ENCODE results near the gene VBP1. TPM values are rescaled to one million over a fixed set of nuclear protein-coding genes. Genes with fewer than 3 reads are reported as not detected.
A peak's percentile ranks its signal among the peaks of the same experiment; 100 is the strongest.

Gene VBP1
- total RNA-seq, result 72.4 and 76.9 TPM in 2 replicates
- long read RNA-seq, transcript VBP1-201 (6 exons, 1,686 nt), result major isoform, 477 of 509 reads
- long read RNA-seq, partial matches to known transcripts, result 2 of 509 reads
- long read RNA-seq, other reads (novel, unspliced or antisense), result 30 of 509 reads

DNA sequence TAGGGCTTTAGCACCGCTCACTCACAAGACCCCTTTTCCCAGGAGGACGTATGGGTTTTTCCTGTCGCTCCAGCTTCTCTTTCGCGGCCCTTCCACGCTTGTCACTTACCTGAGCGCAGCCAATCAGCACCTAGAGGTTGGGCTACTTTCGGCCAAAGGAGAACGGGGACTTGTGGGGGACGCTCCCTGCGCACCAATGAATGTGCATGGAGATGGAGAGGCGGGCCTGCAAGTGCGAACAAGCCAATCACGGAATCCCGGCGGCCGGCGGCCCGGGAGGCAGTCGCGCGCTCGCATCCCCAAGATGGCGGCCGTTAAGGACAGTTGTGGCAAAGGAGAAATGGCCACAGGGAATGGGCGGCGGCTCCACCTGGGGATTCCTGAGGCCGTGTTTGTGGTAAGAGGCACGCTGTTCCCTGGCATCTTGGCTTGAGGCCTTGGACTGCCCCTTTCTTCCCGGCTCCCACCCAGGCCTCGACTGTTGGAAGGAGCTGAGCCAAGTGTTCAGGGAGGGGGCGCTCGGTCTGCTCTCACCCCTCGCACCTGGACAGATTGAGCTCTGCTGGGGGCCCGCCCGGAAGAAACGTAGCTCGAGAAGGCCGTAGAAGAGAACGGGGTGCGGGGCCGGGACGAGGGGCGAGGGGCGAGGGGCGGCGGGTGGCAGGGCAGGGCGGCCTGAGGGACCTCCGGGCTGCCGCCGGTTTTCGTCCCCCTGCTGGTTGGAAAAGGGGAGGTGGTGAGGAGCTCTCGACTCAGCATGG is at the start of gene VBP1:
VBP1 (plus strand) TSS at position 282 of the 761 bp plus-strand sequence; CDS start at position 305, 23 bp downstream.
- peak within 1 kb of the TSS; percentile 95 for H3K27ac Mint-ChIP-seq (ENCODE audit: unreplicated experiment)
- no peaks in the 10 kb centered on the region for H3K9me3 Mint-ChIP-seq
- TF ChIP-seq, protein P1, sequence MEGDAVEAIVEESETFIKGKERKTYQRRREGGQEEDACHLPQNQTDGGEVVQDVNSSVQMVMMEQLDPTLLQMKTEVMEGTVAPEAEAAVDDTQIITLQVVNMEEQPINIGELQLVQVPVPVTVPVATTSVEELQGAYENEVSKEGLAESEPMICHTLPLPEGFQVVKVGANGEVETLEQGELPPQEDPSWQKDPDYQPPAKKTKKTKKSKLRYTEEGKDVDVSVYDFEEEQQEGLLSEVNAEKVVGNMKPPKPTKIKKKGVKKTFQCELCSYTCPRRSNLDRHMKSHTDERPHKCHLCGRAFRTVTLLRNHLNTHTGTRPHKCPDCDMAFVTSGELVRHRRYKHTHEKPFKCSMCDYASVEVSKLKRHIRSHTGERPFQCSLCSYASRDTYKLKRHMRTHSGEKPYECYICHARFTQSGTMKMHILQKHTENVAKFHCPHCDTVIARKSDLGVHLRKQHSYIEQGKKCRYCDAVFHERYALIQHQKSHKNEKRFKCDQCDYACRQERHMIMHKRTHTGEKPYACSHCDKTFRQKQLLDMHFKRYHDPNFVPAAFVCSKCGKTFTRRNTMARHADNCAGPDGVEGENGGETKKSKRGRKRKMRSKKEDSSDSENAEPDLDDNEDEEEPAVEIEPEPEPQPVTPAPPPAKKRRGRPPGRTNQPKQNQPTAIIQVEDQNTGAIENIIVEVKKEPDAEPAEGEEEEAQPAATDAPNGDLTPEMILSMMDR (conservative IDR thresholded peaks at IDR 0.05), result peak; percentile 66
- peak; percentile 66 for DNase-seq (ENCODE audit: low read depth, low spot score)
- H3K27me3 Mint-ChIP-seq (ENCODE audit: low read depth), result no peaks in the 10 kb centered on the region
- H3K36me3 Mint-ChIP-seq (ENCODE audit: low read depth), result peaks cover under 1% of the 10 kb centered on the region
- H3K4me3 Mint-ChIP-seq, result peak within 1 kb of the TSS; percentile 90
- peaks cover 15% of the 10 kb centered on the region for H3K4me1 Mint-ChIP-seq

DNA sequence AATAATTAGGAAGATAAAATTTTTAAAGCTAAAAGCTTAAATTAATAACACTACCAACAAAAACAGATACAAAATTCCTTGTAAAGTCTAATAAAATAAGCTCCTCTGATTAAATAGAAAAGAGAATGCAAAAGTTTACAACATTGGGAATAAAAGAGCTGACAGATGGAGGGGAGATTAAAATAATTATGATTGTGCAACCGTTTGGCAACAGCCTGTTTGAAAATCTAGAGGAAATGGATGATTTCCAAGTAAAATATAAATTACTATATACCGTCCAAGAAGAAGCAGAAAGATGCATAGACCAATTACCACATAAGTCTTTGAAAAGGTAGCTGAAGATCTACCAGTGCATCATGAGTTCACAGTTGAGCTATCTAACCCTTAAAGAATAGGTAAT is 46.4 kb upstream of the VBP1 start:
- TF ChIP-seq, protein P1 (conservative IDR thresholded peaks at IDR 0.05), result no peak
- Mint-ChIP-seq H3K27me3 (ENCODE audit: low read depth) (no peaks in the 10 kb centered on the region), H3K4me3 (no peak overlapping the region), H3K36me3 (ENCODE audit: low read depth) (no peaks in the 10 kb centered on the region), H3K4me1 (no peaks in the 10 kb centered on the region), H3K9me3 (peaks cover 7% of the 10 kb centered on the region), H3K27ac (ENCODE audit: unreplicated experiment) (no peak overlapping the region)
- no peak for DNase-seq (ENCODE audit: low read depth, low spot score)

DNA sequence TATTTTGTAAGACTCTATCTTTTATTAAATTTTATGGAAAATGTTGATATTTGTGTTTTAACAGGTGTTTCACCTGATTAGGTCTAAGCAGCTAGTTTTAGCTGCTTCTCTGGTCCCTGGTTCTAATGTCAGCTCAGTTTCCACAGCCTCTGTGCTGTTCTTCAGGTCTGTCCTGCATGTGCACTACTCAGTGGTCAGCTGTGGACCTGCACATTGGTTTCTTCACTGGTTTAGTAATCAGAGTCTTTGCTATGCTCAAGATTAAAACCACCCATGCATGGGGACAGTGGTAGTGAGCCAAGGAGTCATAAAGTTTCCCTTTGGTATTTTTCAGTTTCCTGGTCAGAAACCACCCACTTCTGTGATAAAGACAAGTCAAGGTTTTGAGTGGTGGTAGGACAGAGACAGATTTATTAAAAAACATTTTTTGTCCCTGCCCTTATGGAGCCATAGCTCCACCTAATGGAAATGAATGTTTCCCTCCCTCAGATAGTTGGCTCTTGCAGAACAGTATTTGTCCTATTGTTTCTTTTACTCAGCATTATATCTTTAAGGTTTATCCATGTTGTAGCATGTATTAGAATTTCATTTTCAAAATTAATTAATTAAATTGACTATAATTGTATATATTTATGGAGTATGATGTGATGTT is 36.8 kb upstream of the VBP1 start:
- Mint-ChIP-seq H3K27ac (ENCODE audit: unreplicated experiment) (no peak overlapping the region), H3K4me1 (no peaks in the 10 kb centered on the region), H3K9me3 (peaks cover 3% of the 10 kb centered on the region), H3K27me3 (ENCODE audit: low read depth) (no peaks in the 10 kb centered on the region), H3K4me3 (no peak overlapping the region), H3K36me3 (ENCODE audit: low read depth) (no peaks in the 10 kb centered on the region)
- no peak for DNase-seq (ENCODE audit: low read depth, low spot score)
- TF ChIP-seq, protein P1 (conservative IDR thresholded peaks at IDR 0.05), result no peak

- H3K36me3 Mint-ChIP-seq (ENCODE audit: low read depth), result peaks cover 5% of the 10 kb centered on the region
- DNase-seq (ENCODE audit: low read depth, low spot score), result no peak
- no peak overlapping the region for H3K27ac Mint-ChIP-seq (ENCODE audit: unreplicated experiment)
- no peaks in the 10 kb centered on the region for H3K4me1 Mint-ChIP-seq
- H3K9me3 Mint-ChIP-seq, result peaks cover 20% of the 10 kb centered on the region
- no peak overlapping the region for H3K4me3 Mint-ChIP-seq
- peaks cover 9% of the 10 kb centered on the region for H3K27me3 Mint-ChIP-seq (ENCODE audit: low read depth)
- TF ChIP-seq, protein P1 (conservative IDR thresholded peaks at IDR 0.05), result no peak
Observed at GRCh38 chrX:155188786-155189185, 27.5 kb upstream of the VBP1 start.

- H3K27me3 Mint-ChIP-seq (ENCODE audit: low read depth), result no peaks in the 10 kb centered on the region
- no peak overlapping the region for H3K4me3 Mint-ChIP-seq
- no peak overlapping the region for H3K27ac Mint-ChIP-seq (ENCODE audit: unreplicated experiment)
- TF ChIP-seq, protein P1 (conservative IDR thresholded peaks at IDR 0.05), result no peak
- H3K36me3 Mint-ChIP-seq (ENCODE audit: low read depth), result no peaks in the 10 kb centered on the region
- no peak for DNase-seq (ENCODE audit: low read depth, low spot score)
- H3K9me3 Mint-ChIP-seq, result no peaks in the 10 kb centered on the region
- H3K4me1 Mint-ChIP-seq, result no peaks in the 10 kb centered on the region
Observed at GRCh38 chrX:155211208-155211607, 5.1 kb upstream of the VBP1 start.
